Islet of Langerhans (tissue), 1 donor: ENCODE measurements around the gene IGSF21.
A peak's percentile ranks its signal among the peaks of the same experiment; 100 is the strongest.

Source experiments
- FAIRE-seq: peaks from one replicate; lab custom pipeline; 2011; peaks lifted over from hg19 to GRCh38; lab: Jason Lieb, UNC

The IGSF21 gene

DNA sequence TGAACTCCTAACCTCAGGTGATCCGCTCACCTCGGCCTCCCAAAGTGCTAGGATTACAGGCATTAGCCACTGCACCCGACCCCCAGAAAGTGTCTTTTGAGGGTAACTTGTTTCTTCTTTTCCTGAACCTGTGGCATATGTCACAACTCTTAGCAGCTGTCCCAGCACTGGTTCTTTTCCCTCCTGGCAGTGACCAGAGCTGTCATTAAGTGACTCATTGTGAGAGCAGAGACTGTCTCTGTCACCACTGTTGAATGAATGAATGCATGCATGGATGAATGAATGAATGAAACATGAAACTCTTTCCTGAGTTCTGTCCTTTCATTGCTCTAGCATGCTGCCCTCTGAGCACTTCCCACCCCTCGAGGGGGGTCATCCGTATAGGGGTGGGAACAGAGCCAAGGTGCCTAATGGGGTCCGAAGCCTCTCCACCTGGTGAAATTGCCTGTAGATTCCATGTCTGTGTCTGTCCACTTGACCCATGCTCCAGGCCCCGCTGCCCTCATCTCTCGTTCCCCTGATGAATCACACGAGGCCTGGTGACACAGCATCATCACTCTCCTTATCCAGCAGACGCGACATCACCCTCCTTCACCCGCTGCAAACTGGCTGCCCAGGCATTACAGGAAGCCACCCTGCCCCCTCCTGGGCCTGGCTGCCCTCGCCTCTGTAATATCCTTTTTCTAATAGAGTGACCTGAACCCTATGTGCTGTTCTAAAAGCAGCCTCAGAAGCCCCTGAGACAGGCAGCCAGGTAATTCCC lies 75.0 kb downstream of the IGSF21 start:
- FAIRE-seq, result no peak

DNA sequence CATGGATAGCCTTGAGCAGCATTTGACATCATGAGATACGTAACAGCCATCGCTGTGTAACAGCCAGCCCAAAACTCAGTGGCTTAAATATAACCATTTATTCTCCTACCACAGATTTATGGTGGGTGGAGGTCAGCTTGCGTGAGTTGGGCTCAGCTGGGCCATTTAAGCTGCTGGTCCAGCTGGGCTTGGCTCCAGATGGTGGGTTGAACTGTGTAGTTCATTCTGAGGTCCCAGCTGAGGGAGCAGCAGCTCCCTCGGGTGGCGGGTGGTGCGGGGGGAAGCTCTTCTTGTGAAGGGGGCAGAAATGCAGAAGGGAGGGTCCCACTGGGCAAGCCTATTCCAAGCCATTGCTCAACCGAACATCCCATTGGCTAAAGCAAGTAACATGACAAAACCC lies 75.9 kb downstream of the IGSF21 start:
- no peak for FAIRE-seq

DNA sequence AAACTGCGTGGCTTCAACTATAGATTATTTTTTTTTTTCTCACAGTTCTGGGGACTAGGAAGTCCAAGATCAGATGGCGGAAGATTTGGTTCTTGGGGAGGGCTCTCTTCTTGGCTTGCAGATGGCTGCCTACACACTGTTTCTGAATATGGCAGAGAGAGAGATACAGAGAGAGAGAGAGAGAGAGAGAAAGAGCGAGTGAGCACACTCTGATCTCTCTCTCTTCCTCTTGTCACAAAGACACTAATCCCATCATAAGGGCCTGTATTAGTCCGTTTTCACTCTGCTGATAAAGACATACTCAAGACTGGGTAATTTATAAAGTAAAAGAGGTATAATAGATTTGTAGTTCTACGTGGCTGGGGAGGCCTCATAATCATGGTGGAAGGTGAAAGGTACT lies 79.5 kb downstream of the IGSF21 start:
- no peak for FAIRE-seq

DNA sequence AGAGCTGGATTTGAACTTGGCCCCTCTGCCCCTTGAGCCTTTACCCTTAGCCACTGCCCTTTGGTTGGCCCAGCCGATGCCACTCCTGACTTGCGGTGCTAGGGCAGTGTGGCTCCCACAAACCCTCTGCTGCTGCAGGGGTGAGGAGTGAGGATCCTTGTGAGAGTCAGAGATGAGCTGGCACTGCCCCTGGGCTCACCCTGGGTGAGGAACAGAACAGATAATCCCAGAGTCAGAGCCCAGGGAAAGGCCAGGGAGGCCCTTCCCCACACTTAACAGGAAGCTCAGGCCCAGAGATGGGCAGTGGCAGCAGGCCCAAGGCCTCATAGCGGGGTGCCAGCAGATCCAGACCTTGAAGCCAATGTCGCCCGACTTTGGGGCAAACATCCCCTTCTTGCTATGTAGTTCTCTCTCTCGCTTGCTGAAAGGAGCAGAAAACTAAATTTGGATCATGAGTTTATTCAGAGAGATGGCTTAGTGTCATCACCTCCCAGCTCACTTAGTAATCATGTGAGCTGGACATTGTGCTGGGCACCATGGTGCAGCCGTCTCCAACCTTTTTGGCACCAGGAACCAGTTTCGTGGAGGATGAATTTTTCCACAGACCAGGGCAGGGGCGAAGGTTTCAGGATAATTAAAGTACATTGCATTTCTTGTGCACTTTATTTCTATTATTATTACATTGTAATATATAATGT lies 81.4 kb downstream of the IGSF21 start:
- no peak for FAIRE-seq

DNA sequence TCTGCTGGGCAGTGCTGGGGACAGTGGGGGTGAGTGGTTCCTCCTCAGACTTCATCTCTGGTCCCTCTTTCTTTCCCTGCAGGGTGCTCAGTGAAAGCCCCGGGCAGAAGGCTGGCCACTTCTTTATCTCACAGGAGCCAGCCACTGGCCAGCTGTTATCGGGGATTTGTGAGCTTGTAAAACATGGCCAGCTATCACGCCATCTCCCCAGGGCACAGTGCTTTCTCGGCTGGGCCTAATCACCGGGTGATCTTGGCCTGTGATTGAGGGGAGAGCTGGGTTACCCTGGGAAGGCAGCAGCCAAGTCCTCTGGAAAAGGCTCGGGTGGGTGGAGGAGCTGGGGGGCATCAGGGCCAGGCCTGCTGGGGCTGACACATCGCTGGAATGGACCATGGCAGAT lies 83.0 kb downstream of the IGSF21 start:
- no peak for FAIRE-seq

DNA sequence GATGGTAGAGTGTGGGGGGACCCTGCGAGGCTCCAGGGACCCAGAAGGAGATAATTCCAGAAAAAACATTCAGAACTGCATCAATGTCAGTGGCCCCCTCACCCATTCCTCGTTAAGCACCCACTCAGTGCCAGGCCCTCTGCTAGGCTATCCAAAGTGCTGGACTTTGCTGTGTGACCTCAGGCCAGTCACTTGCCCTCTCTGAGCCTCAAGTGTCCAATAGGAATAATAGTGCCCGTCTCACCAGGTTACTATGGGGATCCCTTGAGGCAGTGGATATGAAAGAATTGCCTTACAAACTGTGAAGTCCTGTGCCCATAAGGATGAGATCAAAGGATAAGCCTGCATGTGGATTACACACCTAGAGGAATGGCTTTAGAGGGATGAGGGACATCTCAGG lies 83.4 kb downstream of the IGSF21 start:
- FAIRE-seq, result no peak

DNA sequence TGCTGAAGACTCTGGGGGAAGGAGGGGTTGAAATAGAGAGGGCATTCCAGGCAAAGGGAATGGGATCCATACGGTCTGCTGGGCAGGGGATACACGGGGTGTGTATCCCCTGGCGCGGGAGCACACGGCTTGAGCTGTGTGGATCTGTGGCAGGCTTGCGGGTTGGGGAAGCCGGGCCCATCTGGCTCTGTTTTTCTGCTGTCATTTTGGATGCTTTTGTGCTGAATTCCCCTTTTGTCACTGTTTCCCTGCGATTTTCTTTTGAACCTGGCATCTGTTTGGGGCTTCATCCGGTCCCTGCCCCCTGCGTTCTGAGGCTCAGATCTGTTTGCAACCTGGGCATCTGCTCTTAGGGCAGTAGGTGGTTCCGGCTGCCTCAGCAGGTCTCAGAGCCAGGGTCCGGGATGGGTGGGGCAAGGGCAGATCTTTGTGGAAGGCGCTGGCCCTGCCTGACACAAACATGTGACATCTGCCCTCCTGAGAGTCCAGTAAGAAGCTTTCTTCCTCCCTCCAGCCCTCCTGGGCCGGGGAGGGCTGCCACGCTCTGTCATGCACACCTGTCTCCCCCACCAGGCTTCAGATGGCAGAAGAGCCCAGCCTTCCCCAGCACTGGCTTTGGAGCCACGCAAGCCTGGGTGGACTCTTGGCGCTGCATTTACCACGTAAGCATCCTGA lies 84.0 kb downstream of the IGSF21 start:
- FAIRE-seq, result no peak

DNA sequence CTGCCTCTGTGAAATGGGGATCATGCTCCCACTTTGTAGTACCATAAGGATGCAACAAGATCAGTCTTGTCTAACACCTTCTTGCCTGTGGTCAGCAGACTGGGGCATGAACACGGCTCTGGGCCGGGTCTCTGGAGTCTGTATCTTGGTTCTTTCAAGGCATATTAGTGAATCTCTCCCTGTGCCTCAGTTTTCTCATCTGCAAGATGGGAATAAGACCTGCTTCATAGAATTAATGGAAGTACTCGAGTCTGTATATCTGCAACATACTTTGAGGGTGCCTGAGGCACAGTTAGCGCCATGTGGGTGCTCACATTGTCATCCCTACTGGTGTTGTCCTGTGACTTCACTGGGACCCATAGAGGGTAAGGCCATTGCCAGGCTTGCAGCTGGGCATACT lies 84.6 kb downstream of the IGSF21 start:
- FAIRE-seq, result no peak

DNA sequence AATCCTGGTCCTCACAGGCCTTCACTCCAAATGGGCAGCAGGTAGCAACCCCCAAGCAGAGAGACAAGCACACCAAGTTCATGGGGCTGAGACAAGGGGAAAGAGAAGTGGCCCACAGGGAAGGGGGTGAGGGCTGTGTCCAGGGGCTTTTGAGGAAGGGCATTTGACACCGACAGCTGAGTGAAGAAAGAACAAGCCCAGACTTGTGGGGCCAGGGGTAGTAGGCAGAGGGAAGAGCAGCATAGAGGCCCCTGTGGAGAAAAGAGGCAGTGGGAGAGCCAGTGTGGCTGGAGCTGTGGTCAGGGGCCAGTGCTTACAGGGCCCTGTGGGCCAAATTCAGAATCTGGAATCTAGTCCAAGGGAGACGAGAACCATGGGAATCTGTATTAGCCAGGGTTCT lies 85.4 kb downstream of the IGSF21 start:
- no peak for FAIRE-seq

DNA sequence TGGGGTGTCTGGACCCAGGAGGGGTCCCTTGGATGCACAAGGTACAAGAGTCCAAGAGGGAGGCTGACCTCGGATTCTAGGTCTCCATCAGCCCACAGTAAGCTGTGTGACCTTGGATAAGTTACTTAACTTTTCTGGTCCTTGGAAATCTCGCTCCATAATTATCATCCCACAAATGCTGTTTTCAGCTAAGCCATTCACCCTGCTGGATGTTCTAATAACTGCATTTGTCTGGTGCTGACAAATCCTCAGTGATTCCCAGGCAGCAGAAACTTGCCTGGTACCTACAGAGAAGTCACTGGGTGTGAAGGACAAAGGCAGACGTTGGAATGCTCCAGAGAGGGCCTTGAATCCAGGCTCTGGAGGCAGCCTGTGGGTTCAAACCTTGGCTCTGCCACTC lies 89.7 kb downstream of the IGSF21 start:
- FAIRE-seq, result no peak

DNA sequence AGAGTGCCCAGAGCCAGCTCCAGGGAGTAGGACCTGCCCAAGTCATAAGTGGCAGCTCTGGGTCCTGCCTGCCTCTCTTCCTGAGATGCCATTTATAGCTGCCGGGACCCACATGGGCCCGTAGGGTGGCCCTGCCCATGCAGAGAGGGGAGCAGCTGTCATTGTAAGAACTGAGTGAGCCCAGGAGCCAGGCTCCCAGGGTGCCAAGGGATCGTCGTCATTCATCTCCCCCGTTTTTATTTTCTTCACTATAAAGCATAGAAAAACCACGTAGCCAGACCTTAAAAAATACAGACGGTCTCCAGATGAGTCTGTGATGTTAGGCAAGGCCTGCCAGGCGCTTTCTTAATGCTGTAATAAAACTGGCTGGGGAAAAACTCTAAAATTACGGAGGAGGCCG lies 90.7 kb downstream of the IGSF21 start:
- no peak for FAIRE-seq

DNA sequence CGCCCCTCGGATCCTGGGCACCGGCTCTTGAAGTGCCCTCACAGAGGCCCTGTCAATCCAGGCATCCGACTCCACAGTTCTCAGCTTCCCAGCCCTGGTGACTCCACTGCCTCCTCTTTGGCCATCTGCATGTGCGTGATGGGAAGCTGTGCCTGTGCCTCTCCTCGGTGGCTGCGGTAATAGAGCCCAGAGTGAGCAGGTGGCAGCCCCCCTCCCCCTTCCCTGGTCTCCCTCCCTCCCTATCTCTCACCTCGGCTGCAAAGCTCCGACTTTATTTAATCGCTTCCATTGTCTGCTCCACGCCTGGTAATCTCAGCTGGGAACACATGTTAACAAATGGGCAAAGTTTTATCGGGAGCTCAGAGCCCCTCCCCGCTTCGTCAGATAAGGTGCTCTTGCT lies 91.9 kb downstream of the IGSF21 start:
- no peak for FAIRE-seq

DNA sequence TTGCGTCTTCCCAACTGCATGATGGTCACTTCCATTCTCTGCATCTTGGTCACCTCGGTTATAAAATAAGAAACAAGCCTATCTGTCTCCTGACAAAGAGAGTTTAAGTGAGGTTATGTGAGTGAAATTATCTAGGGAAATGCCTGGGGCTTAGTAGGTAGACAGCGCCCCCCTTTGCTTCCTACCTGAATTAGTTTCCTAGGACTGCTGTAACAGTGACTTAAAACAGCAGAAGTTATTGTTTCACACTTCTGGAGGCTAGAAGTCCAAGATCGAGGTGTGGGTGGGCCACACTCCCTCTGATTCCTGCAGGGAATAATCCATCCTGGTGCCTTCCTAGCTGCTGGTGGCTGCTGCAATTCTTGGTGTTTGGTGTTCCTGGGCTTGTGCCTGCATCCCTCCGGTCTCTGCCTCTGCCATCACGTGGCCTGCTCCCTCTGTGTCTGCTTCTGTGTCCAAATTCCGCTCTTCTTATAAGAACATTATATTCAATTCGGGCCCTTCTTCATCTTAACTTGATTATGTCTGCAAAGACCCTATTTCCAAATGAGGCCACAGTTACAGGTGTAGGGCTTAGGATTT lies 92.6 kb downstream of the IGSF21 start:
- FAIRE-seq, result no peak

DNA sequence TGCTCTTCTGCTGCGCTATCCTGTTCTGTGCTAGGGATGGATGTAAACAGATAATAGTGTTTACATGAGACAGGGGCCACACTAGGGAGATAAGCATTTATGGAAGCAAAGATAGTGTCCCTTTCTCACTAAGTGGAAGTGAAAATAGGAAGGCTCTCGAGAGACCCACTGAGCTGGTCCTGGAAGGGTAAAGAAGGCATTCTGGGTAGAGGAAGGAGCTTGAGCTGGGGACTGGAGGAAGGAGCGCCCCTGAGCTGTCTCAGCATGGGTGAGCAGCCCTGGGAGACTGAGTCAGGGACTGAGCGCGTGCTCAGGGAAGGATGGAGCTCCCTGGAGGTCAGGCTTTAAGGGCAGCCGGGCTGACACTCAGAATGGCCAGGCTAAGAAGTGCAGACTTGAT lies 93.3 kb downstream of the IGSF21 start:
- no peak for FAIRE-seq

DNA sequence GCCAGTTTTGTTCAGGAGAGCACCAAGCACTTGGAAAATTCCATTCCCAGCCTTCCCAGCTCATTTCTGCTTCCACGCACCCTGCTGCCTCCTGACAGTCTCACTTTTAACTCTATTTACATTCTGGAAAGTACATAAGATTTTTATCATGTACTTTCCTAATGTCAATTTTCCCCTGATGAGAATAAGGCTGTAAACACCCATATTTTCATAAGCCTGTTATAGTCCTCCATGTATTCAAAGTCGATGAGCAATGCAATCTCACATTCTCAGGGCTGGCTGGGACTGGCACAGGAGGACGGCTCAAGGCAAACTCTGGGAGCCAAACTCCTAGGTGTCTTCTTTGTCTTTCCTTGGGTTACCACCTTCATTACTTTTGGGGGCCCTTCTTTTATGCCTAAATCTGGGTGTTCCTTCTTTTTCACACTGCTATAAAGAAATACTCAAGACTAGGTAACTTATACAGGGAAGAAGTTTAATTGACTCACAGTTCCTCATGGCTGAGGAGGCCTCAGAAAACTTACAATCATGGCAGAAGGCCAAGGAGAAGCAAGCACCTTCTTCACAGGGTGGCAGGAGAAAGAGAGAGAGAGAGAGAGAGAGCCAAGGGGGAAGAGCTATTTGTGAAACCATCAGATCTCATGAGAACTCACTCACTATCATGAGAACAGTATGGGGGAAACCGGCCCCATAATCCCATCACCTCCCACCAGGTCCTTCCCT lies 94.6 kb downstream of the IGSF21 start:
- no peak for FAIRE-seq

DNA sequence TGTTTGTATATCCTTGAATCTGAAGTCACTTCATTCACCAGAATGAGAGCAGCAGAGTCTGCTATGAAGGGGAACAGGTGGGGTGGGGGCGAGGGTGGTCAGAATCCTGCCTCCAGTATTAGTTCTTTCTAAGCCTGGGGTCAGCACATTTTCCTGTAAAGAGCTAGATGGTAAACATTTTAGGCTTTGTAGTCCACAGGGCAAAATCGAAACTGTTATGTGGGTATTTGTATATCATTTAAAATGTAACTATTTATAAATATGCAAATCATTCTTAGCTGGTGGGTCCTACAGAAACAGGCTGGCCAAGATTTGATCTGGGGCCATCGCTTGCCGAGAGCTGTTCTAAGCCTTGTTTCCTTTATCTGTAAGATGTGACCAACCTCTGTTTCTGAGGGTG lies 96.0 kb downstream of the IGSF21 start:
- FAIRE-seq, result no peak

DNA sequence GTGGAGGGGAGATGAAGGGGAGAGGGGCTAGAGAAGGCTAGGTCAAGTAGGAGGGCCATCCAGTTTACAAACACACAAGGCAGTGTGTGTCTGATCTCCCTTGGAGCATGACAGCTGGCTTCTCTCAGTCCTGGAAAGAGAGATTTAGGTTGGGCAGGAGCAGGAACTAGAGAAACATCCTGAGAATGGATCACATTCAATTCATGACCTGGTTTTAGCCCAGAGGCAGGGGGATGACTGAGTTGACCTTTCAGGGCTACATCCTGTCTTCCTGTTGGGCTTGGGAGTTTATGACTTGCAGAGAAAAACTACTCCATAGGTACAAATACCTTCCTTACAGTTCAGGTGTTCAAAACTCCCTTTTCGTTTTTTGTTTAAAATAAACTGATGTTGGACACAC lies 97.0 kb downstream of the IGSF21 start:
- FAIRE-seq, result no peak

DNA sequence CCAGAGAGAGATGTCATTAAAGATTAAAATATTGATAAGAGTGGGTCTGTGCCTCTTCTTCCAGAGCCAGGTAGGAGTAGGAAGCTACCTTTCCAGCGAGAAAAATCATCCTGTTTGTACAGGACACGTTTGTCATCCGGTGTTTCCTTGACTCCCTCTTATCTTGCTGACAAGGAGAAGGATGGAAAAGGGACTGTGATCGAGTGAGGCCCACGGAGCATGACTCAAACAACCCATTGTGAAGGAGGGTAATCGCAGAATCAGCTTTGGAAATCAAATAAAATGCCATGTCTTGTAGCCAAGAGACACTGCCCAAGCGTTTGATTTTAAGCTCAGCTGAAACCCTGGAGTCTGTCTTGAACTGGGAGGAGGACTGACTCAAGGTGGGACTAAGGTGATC lies 97.7 kb downstream of the IGSF21 start:
- FAIRE-seq, result peak; percentile 38

DNA sequence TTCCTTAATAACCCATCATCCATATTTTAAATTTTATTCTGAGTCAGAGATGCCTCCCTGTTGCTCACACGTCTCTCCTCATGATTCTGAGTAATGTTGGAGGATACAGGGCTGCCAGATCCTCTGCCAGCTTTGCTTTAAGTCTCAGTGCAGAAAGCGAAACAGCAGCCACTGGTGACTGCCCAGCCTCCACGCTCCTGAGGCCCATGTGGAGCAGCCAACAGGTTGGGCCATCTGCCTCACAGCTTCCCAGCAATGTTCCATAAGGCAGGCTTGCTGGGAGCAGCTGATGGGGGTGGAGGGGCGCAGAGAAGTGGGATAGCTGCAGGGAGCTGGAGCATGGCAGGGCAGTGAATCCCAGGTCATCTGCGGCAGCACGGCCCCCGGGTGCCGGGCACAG lies 104.2 kb downstream of the IGSF21 start:
- FAIRE-seq, result no peak

DNA sequence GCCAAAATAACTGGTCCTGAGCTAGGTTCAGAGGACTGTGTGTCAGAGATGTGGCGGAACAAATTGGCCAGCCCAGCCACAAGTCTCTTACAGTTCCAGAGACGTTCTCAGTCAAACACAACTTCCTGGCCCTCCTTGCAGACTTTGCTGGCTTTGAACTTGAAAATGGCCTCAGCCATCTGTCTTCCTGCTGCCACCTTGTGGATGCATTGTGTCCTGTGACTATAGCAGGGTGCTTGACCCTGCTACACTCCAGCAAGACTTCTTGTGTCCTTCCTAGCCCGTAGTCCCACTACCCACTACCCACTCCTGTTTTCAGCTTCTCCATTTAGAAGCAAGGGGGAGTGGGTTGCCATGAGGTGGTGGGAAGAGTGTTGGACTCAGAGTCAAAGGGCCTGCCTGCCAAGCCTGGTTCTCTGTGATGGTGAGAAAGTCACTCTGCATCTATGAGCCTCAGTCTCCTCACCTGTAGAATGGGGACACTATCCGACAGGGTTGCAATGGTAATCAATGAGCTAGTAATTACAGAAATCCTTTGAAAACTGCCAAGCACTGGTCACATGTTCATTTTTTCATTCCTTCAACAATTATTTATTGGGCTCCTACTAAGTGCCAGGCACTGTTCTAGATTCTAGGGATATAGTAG lies 109.9 kb downstream of the IGSF21 start:
- FAIRE-seq, result no peak

DNA sequence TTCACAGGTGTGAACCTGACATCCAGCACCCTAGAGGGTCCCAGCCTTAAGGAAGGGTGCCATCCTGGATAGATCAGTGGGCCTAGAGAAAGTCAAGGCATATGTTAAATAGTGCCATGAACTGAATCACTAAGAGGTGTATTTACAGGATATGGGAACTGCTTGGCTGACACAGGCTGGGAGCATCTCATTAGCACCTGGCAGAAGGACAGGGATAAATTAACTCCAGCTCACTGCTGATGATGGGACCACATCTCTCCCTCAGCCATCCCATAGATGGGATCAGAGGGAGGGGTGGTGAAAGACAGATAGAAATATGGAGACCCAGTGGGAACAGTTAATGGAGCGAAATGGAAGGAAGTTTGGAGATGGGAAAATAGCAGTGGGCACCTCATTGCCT lies 122.0 kb downstream of the IGSF21 start:
- no peak for FAIRE-seq

DNA sequence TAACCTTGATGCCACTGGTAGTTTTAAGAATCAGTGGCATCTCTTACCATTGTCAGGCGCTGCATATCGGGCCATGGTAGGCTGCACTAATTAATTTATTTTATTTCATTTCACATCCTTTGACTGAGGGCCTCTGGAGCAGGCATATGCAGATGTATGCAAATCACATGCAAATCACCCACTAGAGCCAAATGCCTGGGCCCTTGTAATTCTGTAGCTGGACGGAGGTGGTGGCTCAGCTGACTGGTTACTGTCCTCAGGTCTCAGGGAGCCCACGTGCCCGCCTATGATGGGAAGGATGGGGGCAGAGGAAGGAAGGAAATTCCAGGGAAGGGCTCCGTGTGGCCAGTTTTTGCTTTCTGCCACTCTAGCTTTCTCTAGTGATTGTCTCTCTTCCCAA lies 122.7 kb downstream of the IGSF21 start:
- FAIRE-seq, result no peak
